Stimulated activated CD8-positive, alpha-beta memory T cell treated with anti-CD3 and anti-CD28 coated beads, Interleukin-7, amount 100 ng/mL, for 48 hours (primary cell): ENCODE data around the gene RECQL.
"Not testable (repeated sequence)": the region's sequence is repeated elsewhere in the genome, so short reads cannot be mapped to it uniquely, and the experiment has no call there.

Experiments used
- DNase-seq, 2 donors: peaks; one replicate each; pipeline ENCODE4 v3.0.0-alpha.2; 2020; ENCODE audit warnings: low read depth in 1 of 2; ENCODE audit errors: extremely low read depth in 1 of 2

The RECQL gene

GRCh38 chr12:21429994-21430393, 71.4 kb downstream of the RECQL start:
- DNase-seq, result no peak

- DNase-seq, result no peak
Observed at GRCh38 chr12:21428241-21428640, 73.2 kb downstream of the RECQL start.

- DNase-seq, result not testable (repeated sequence)
Observed at GRCh38 chr12:21419009-21419699, 82.3 kb downstream of the RECQL start.
